IPS-NIHi11 (cell line): ENCODE results near the gene HIRA.
"Not testable (repeated sequence)": the region's sequence is repeated elsewhere in the genome, so short reads cannot be mapped to it uniquely, and the experiment has no call there.

ENCODE experiments used
- DNase-seq: peaks from one replicate; pipeline ENCODE4 v3.0.0; 2012; ENCODE audit warnings: mixed read lengths, low spot score

HIRA gene

GRCh38 chr22:19383292-19383691, 48.2 kb downstream of the HIRA start:
- no peak for DNase-seq

DNA sequence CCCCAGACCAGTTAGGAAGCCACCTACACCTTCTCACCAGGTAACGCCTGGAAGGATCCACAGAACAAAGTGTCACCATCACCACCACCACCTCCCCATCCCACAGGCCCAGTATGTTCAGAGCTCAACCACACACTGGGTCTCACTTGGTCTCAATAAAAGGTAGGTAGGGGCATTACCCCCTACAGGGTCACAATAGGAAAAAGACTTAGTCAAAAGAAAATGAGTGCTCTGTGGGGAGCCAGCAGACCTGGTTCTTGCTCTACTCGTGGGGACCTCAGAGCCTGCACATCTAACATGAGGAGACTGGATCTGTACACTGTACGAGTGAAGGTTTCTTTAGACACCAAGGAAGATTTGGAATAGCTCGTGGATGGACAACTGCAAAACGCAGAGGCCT, 49.3 kb downstream of the HIRA start:
- no peak for DNase-seq

DNA sequence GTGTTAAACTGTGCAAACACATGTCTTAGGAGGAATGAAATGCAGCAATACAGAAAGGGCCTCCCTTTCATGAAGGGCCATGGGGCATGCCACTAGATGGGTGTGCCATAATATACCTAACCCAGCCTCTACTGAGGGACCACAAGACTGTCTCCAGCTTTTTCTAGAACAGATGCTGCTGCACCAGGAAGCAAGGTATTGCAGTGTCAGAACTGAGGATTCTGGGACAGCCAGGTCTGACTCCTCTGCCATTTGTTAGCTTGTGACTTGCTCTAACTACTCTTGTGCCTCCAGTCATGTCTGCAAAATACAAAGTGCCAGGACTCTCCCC, 53.2 kb downstream of the HIRA start:
- no peak for DNase-seq

- DNase-seq = no peak
Measured at GRCh38 chr22:19377565-19378343, 53.8 kb downstream of the HIRA start.

GRCh38 chr22:19376971-19377370, 54.6 kb downstream of the HIRA start:
- no peak for DNase-seq

- DNase-seq = no peak
Measured at GRCh38 chr22:19376247-19376646, 55.3 kb downstream of the HIRA start.

GRCh38 chr22:19375435-19375834, 56.1 kb downstream of the HIRA start:
- DNase-seq = no peak

GRCh38 chr22:19374410-19374809, 57.1 kb downstream of the HIRA start:
- no peak for DNase-seq

- DNase-seq = no peak
Measured at GRCh38 chr22:19373450-19373849, 58.1 kb downstream of the HIRA start.

DNA sequence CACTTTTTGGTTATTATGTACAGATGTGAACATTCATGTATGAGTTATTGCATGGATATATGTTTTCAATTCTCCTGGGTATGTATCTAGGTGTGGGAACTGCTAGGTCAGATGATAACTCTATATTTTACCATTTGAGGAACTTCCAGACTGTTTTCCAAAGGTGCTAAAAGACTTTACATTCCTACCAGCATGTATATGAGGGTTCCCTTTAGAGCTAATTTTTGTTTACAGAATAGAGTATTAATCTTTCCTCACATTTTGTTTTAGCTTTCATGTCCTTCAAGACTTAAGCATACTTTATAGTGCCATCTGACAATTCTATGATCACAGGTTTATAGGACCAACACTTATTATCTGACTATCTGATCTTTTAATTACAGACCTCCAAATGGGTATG, 59.6 kb downstream of the HIRA start:
- no peak for DNase-seq

GRCh38 chr22:19368876-19369275, 62.7 kb downstream of the HIRA start:
- DNase-seq = no peak

- DNase-seq = no peak
Measured at GRCh38 chr22:19367763-19368367, 63.7 kb downstream of the HIRA start.

DNA sequence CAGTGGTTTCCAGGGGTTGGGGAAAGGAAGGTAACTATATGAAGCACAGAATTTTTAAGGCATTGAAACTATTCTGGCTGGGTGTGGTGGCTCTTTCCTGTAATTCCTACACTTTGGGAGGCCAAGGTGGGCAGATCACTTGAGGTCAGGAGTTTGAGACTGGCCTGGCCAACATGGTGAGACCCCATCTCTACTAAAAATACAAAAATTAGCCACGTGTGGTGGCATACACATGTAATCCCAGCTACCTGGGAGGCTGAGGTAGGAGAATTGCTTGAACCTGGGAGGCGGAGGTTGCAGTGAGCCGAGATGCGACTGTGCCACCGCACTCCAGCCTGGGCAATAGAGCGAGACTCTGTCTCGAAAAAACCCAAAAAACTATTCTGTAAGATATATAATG, 68.0 kb downstream of the HIRA start:
- DNase-seq = not testable (repeated sequence)

DNA sequence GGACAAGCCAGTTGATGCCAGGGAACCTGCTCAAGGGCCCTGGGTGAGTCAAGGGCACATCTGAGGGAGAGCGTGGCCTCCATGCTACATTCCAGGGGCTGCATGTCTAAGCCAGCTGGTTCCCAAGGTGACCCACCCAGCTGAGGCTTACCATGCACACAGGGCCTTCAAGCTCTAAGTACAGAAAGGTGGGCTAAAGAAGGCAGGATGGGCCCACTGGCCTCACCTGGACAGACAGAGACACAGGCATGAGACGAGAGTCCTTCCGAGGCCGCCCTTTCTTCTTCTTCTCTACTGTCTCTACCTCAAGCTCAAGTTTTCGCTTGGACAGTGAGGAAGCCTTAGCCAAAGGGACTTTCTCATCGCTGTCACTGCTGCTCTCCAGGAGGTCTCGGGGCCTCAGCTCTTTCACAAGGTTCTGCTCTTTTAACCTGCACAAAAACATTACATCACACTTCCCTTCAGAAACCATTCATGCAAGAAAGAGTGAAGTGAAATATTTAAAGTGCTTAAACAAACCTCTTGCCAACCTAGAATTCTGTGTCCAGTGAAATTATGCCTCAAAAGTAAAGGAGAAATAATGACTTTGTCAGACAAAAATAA, 69.9 kb downstream of the HIRA start:
- no peak for DNase-seq

GRCh38 chr22:19360862-19361261, 70.7 kb downstream of the HIRA start:
- DNase-seq = no peak

- no peak for DNase-seq
Measured at GRCh38 chr22:19360300-19360792, 71.2 kb downstream of the HIRA start.

DNA sequence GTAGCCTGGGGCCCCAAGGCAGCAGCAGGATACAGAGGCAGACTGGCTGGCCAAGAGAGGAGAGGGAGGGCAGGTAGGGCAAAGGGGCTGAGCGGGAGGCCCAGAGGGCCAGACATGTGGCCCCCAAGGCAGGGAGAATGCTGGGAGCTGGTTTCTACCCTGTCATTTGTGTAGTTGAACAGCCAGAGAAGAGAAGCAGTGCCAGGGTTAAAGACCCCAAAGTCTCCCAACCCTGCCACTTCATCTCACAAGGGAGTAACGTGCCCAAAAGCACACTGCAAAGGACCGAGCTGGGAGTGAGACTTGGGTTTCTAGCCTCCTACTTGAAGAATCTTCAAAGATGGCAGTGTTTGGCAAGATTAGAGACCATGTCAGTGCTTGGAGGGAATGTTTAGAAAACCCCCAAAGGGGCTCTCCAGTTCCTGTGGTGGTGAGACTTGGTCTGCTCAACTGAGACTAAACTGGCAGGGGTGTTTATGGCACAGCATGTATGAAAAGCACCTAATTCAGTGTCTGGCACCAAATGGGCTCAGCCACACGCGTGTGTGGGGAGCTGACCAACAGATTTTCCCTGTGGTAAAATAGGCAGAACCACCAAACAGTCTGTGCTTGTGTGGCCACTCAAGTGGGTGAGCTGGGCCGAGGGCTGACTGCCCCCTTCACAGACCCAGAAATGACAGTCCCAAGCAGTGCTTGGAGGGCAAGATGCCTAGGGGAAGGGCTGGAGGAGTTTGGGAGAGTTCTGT, 71.8 kb downstream of the HIRA start:
- DNase-seq = no peak

GRCh38 chr22:19358703-19359553, 72.6 kb downstream of the HIRA start:
- DNase-seq = no peak

DNA sequence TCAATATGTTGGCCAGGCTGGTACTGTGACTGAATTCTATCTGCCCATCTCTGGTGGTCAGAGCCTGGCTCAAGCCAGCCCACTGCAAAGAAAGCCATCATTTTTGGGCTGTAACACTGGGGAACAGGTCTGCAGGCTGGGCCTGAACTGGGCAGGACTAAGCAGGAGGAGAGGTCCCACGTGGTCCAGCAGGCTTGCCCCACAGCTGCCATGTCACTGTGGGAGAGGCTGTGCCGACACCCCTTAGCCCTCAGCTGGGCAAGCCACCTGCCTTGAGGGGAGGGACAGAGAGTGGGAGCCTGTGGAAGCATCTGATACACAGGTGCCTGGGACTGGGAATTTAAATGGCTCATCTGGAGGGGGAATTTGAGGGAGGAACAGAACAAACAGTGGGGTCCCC, 73.3 kb downstream of the HIRA start:
- DNase-seq = no peak

DNA sequence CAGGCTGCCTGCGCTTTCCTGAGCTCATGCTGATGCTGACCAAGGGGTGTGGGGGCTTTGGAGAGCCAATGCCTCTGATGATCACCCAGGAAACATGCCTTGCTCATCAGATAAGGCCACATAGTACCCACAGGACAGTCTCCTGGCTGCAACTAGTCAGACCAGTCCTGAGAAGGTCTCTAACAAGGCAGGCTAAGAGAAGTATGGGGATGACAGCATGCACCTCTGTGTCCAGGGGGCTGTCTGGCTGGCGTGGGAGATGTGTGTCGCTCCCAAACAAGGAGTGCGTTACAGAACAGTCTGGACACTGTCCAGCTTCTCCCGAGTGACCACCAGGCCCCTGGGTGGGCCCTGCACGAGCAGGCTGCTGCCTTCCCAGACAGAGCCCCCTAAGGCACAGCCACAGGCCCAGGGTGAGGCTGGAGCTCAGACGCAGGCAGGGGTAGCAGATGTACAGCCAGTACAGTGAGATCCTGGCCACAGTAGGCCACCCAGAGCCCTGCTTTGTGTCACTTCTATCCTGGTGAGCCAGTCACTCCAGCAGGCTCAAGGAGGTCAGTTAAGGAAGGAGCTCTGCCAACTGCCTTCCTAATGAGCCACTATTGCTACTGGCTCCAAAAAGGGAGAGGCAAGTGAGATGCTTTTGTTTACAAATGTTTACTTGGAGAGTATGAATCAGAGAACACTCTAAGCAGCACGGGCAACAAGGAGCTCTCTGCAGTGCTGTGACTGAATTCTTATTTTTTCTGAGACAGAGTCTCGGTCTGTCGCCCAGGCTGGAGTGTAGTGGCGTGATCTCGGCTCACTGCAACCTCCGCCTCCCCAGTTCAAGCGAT, 74.0 kb downstream of the HIRA start:
- no peak for DNase-seq

- no peak for DNase-seq
Measured at GRCh38 chr22:19356708-19357269, 74.7 kb downstream of the HIRA start.
